ENCODE measurements around the gene SKIC8. TPM values are rescaled to one million over a fixed set of nuclear protein-coding genes. Genes with fewer than 3 reads are reported as not detected.
"Not testable (repeated sequence)": the region's sequence is repeated elsewhere in the genome, so short reads cannot be mapped to it uniquely, and the experiment has no call there.

The SKIC8 gene
- total RNA-seq, 1 donor from 2014 or later, result 38.3 TPM

GRCh38 chr15:78251136-78251535 lies 48.3 kb downstream of the SKIC8 start:
- no peak for ATAC-seq

GRCh38 chr15:78249131-78249530 lies 50.3 kb downstream of the SKIC8 start:
- no peak for ATAC-seq

DNA sequence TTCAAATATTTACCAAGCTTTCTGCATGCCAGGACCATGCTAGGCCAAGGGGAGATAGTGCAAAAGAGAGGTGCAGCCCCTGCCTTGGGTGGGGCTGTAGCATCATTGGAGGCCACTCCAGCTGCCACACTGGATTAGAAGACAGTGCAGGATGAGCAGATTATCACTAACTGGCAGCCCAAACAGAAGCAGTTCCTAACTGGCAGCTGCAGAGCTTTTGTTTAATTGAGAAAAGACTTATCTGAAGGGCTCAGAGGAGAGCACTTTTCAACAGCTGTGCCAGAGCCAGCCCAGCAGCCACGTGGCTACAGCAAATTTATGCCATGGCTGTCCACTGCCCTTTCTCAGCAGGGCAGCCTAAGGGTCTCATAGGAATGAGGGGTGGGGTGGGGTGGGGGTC lies 51.5 kb downstream of the SKIC8 start:
- ATAC-seq, result no peak

DNA sequence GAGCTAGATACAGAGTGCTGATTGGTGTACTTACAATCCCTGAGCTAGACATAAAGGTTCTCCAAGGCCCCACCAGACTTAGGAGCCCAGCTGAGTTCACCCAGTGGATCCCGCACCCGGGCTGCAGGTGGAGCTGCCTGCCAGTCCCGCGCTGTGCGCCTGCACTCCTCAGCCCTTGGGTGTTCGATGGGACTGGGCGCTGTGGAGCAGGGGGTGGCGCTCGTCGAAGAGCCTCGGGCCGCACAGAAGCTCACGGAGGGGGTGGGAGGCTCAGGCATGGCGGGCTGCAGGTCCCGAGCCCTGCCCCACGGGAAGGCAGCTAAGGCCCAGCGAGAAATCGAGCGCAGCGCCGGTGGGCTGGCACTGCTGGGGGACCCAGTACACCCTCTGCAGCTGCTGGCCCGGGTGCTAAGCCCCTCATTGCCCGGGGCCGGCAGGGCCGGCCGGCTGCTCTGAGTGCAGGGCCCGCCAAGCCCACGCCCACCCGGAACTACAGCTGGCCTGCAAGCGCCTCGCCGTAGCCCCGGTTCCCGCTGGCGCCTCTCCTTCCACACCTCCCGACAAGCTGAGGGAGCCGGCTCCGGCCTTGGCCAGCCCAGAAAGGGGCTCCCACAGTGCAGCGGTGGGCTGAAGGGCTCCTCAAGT lies 53.3 kb downstream of the SKIC8 start:
- not testable (repeated sequence) for ATAC-seq

- ATAC-seq, result not testable (repeated sequence)
Observed at GRCh38 chr15:78245392-78245791, 54.0 kb downstream of the SKIC8 start.

DNA sequence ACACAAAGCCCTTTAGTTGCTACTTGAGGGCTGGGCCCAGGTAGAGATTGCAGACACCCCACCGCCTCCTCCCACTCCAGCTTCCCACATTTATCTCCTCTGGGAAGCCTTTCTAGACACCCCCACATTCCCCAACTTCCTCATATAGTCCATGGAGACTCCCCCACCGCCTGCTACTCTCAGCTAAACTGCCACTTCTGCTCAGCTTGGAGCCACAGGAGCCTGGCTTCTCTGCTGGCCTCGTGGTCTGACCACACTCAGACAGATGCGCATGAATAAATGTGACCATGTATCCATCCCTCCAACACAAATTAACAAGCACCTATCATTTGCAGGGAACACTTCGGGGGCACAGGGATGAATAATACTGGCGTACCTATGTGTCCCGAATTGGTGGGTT lies 54.5 kb downstream of the SKIC8 start:
- ATAC-seq, result no peak

- no peak for ATAC-seq
Observed at GRCh38 chr15:78244101-78244500, 55.3 kb downstream of the SKIC8 start.

DNA sequence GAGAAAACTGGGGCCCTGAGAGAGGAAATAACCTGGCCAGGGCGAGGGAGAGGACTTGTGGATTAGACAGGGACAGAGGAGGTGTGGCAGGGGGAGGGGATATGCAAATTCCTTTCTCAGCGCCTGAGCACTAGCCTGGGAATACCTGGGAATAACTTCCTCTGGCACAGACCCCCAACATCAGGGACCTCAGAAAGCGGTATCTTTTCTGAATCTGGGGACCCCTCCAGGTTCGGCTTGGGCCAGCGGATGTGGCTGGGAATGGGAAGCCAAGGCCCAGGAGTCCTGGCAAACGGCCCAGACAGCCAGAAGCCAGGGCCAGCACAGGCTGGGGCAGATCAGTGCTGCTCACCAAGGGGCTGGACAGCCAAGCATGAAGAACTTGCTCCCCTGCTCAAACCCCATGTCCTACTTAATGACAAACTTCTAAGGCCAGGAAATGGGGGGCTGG lies 55.9 kb downstream of the SKIC8 start:
- peak; percentile 31 for ATAC-seq

GRCh38 chr15:78243058-78243457 lies 56.4 kb downstream of the SKIC8 start:
- no peak for ATAC-seq

GRCh38 chr15:78242128-78242527 lies 57.3 kb downstream of the SKIC8 start:
- peak; percentile 41 for ATAC-seq

DNA sequence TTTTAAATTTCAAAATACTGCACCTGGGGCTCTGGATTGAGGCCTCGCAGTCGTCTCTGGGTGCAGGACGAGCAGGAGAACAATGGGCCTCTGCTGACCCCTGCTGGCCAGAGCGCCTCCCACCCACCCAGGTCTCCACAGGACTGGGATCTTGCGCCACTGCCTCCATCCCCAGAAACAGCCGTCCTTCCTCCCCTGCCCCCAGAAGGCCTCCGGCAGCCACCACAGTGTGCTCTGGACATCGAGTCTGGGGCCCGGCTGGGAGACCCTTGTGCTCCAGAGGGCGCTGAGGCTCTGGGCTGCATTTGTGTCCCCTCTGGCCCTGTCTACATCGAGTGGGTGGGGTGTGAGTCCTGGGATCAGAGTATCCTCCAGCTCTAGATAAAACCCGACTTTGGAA lies 58.4 kb downstream of the SKIC8 start:
- ATAC-seq, result peak; percentile 89

DNA sequence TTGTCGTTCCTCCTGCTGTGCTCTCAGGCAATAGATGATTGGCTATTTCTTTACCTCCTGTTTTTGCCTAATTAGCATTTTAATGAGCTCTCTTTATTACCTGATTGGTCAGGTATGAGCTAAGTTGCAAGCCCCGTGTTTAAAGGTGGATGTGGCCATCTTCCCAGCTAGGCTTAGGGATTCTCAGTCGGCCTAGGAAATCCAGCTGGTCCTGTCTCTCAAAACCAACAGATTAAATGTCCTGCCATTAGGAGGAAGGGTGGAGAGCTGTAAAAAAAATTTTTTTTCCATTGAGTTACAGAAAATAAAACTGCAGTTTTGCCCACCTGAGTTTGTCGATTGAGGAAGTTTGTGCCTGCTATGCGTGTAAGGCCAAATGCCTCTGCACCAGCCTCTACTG lies 59.6 kb downstream of the SKIC8 start:
- no peak for ATAC-seq

DNA sequence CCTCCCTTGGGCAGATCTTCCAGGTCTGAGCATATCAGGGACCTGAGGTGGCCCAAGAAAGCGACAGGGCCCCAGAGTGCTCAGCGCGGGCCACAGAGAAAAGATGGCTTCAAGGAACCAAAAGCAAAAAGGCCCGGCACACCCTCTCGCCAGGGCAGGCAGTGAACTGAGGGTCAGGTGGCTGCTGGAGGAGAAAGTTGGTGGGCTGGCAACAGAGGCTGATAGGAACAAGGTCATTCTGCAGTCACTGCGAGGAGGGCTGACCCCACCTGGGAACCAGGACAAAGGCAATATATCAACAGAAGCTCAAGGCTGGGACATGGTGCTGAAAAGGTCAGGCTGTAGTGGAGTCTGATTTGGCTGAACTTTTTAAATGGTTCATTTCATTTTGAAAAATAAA lies 62.3 kb downstream of the SKIC8 start:
- ATAC-seq, result no peak

DNA sequence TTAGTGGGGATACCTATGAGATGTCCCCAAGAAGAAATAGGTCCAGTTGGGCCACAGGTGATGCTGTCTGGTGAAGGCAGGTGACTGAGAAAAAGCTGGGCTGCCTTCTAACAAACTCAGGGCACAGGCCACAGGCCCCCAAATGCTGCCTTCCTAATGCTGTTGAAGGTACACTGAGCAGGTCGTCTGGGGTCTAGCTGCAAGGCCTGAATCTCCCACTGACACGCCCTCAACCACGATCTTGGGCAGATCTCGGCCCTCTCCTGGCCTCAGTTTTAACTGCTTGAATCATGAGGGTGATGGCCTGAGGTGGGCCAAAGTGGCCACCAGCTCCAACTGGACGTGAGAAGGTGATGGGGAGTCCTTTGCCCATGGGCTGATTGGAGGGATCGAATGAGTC lies 62.9 kb downstream of the SKIC8 start:
- no peak for ATAC-seq

- ATAC-seq, result no peak
Observed at GRCh38 chr15:78234515-78235040, 64.8 kb downstream of the SKIC8 start, which contains the start of gene ACSBG1. TSS of gene ACSBG1 (minus strand) at chr15:78234565. CDS start at chr15:78234501, 64 bp downstream.

DNA sequence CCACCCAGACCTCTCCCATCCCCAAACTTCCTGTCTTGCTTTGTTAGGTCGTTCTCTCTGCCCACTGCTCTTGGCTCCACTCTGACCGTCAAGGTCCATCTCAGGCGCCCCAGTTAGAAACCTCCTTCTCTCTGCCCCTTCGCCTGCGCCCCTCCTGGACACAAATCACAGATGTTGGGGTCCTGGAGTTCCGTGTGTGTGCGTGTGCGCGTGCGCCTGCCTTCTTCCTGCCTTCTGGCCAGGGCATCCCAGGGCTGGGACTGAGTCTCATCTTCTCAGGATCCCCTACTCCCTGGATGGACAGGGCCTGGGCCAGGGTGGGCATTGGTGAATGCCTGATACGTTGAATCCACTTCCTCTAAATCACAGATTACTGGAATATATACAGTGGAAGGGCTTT lies 65.9 kb downstream of the SKIC8 start:
- no peak for ATAC-seq

Other genes starting within 250 kb of the SKIC8 start
- gene TBC1D2B, start 221.9 kb downstream of the SKIC8 start, total RNA-seq, result 18.6 TPM
- not detected for gene SH2D7, start 207.0 kb downstream of the SKIC8 start, total RNA-seq
- 5.6 TPM for gene CIB2, start 168.2 kb downstream of the SKIC8 start, total RNA-seq
- gene IDH3A, start 150.2 kb downstream of the SKIC8 start, total RNA-seq, result 99.2 TPM
- gene ACSBG1, start 65.0 kb downstream of the SKIC8 start, total RNA-seq, result not detected
- 9.5 TPM for gene DNAJA4, start 35.0 kb downstream of the SKIC8 start, total RNA-seq
- not detected for gene CRABP1, start 40.7 kb upstream of the SKIC8 start, total RNA-seq
- gene IREB2, start 138.6 kb upstream of the SKIC8 start, total RNA-seq, result 33.0 TPM
- 4.3 TPM for gene HYKK, start 208.0 kb upstream of the SKIC8 start, total RNA-seq
- 133 TPM for gene PSMA4, start 240.8 kb upstream of the SKIC8 start, total RNA-seq

Data from esophagus mucosa (tissue), 1 donor.